GM19438 (cell line): ENCODE measurements around the gene LRPAP1.

Source experiments
- ATAC-seq: cut with Tn5 transposase; IDR thresholded peaks from one replicate; pipeline ENCODE4 v1.9.1; 2021; ENCODE audit warnings: low read depth; ENCODE audit not compliant: unreplicated experiment

LRPAP1 gene

DNA sequence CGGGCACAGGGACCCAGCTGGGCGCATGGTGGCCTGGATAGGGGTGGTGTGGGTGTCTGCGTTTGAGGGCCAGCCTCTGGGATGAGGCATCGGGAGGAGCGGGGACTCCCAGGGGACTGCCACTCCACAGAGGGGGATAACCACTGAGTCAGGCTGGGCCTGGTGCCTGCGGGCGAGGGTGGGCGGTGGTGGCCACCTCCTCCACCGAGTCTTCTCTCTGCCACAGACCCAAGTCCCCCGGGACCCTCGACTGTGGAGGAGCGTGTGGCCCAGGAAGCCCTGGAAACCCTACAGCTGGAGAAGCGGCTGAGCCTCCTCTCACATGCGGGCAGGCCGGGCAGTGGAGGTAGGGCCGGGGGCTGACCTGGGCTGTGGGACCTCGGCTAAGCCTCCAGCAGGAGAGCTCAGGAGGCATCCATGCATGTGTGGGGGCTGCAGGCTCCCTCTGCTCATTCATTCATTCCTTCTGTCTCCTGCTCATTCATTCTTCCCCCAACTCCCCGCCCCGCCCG, 42.7 kb downstream of the LRPAP1 start:
- ATAC-seq = no peak

DNA sequence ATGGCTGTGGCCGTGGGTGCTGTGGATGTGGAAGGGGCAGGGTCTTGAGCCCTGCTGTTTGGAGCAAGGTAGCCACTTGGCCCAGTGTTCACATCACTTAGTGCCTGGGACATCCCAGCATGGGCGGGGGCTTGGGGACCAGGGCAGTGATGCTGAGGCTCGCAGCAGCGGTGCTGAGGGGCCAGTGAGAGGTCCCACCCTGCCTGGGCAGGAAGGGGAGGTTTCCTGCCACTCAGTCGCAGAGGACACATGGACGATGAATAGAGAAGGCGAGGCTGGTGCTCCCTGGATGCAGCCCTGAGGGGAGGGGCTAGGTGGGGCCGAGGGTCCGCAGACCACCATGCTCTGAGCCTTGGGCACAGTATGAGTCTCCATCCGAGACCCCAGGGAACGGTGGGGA, 43.4 kb downstream of the LRPAP1 start:
- ATAC-seq = no peak

DNA sequence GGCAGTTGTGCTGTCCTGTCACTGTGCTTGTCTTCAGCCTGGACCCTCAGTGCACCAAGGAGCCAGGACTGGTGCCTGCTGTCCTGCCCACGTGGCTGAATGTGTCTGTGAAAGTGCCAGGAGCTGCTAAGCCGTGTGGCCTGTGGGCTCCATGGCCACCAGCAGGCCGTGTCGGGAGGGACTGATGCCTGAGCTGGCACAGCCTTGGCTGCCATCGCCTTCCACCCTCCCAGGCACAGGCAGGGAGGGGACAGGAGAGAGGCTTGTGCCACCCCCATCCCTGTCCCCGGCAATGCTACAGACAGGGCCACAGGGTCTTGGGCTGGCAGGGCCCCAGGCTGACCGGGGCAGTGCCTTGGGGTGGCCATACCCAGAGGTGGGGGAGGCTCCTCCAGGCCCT, 44.4 kb downstream of the LRPAP1 start:
- no peak for ATAC-seq

DNA sequence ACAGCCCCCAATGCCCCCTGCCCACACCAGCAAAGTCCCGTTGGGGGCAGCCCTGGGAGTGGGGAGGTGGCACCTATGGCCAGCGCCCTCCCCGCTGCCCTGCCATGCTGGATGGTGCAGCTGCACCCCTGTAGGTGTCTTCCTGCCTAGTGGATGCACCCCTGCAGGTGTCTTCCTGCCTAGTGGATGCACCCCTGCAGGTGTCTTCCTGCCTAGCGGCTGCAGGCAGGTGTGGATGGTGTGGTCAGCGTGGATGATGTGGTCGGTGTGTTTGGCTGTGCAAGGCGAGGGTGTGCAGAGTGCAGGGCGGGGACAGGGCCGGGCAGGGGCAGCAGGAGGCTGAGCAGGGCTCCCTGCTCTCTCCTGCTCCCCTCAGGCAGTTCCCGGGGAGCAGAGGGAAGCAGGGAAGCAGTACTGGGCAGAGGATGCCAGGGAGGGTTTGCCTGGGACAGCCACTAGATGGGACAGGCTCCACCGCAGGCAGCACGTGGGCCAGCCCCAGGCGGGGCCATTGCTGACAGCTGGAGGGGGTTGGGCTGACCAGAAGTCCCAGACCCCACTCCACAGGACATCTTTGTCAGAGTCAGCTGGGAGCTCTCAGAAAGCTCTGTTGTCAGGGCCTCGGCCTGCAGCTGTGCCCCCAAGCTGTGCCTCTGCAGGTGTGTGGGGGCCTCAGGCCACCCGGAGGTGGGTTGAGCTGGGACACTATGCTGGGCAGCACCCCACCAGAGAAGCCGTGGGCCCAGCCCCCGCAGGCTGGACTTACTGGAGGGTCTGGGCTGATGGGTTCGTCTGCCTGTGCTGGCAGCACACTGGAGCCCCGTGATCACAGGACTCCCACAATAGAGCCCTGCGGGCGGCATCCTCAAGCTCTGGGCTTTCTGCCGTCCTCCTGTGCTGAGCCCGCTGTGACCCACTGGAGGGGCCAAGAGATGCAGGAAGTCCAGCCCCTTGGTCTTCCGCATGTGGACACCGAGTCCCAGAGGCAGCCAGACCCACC, 45.4 kb downstream of the LRPAP1 start:
- ATAC-seq = no peak

DNA sequence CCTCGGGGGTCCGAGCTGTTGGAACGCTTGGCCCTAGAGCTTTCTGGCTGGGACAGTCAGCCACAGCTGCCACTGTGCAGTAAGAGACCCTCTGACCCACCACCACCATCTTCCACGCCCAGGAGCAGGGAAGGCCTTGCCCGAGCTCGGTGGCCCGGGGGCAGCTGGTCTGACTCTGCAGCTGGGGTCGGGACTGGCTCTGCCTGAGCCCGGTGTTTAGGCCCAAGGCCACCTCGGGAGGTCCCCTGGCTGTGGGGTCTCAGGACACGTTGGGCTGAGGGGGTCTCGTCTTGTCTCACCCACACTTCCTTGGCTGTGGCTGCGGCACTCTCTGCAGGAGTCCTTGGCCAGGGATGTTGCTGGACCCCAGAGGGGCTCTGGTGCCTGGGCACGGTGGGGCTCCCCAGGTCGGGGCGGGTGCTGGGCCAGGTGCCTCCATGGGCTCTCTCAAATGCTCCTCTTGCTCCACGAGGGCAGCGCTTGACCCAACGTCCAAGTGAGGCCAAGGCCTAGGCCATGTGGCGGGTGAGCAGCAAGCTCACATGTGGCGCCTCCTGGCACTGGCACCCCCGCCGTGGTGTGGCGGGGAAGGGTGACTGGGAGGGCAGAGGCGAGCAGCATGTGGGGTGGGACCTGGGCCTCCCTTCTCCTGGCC, 46.2 kb downstream of the LRPAP1 start:
- no peak for ATAC-seq

DNA sequence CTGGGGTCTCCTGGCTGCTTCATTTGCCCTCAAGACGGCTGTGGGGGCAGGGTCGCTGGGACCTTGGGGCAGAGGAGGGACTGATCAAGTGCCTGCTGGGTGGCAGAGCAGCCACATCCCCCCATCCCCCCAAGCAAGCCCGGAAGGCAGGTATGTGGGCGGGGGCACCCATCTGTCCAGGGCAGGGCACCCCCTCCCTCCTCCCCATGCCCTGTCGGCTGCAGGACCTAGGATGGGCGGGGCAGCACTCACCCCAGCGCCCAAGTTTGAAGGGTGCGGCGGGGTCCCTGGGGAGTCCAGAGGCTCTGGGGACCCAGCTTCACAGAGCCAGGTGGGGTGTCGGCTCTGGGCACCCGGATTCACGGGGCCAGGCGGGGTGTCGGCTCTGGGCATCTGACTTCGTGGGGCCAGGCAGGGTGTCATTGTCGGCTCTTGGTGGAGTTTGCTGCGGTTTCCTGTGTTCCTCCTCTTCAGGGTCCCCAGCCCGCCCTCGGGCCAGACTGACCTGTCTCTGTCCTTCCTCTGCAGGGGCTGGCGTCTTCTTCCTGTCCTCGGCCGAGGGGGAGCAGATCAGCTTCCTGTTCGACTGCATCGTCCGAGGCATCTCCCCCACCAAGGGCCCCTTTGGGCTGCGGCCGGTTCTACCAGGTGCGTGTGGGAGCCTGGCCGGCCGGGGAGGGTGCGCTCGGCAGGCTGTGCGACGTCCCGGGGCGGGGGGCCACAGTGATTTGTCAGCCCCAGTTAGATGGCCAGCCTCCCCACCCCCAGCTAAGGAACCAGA, 47.0 kb downstream of the LRPAP1 start:
- ATAC-seq = no peak

DNA sequence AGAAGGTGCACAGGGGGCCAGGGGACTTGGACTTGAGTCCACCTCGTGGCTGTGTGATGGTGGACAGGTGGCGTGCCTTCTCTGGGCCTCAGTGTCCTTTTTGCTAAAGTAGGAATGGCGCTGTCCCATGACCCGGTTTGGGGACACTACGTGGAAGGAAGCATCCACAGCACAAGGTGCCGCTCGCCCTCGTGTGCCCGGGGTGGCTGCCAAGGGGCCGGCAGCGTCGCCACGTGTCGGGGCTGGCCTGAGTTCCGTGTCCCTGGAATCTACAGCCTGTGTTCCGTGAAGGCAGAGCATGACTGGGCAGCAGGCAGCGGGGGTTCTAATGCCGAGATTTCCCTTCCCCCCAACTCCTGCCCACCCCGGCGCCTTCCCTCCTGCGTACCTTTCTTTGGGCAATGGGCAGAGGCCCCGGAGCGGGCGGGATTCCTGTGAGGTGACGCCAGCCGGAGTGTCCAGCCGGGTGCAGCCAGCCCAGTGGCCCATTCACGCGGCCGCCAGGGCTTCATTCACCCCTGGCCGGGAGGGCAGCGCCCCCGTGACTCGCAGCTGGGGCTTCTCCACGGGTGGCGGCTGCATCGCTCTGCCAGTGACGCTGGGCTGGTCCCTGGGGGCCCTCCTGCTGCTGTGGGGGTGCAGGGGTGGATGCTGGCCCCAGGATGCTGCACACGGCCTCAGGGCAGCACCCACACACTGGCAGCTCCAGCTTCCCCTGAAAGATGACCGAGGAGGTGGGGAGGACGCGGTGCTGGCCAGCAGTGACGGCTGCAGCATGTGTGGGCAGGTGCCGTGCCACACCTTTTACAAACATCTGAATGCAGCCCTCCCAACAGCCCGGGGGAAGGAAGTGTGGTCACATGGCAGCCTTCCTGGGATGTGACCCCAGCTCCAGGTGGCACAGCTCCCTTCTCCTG, 47.9 kb downstream of the LRPAP1 start:
- ATAC-seq = no peak

DNA sequence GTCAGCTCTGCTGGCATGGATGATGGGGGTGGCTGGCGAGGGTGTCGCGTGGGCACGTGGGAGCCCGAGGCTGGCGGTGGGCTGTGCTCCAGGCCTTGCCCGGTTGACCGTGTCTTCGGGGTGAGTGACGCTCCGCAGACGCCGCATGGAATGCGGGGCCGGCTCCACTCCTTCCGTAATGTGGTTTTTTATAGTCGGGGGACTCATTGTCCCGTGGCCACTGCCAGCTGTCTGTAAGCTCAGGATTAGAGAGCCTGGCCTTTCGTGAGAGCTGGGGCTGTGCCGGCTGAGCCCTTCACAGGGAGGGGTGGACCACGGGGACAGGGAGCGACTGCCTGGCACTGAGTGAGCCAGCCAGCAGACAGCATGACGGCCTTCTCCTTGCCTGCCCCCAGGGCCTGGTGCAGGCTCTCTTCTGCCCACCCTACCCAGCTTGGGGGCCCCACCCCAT, 48.7 kb downstream of the LRPAP1 start:
- no peak for ATAC-seq

DNA sequence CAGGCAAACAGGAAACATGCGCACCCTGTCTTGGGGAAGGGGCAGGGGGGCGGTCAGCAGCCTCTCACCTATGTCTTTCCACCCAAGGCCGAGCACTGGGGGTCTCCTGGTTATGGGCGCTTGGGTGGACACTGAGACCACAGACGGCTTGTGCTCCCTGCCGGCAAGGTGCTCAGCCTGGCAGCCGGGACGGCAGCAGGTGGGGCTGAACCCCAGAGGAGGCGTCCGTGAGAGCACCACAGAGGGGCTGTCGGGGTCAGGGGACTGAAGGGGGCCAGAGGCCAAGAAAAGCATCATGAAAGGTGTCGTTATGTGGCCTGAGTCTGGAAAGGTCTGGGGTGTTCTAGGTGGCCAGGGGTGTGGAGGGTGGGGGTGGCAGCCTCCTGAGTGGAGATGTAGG, 49.5 kb downstream of the LRPAP1 start:
- no peak for ATAC-seq

DNA sequence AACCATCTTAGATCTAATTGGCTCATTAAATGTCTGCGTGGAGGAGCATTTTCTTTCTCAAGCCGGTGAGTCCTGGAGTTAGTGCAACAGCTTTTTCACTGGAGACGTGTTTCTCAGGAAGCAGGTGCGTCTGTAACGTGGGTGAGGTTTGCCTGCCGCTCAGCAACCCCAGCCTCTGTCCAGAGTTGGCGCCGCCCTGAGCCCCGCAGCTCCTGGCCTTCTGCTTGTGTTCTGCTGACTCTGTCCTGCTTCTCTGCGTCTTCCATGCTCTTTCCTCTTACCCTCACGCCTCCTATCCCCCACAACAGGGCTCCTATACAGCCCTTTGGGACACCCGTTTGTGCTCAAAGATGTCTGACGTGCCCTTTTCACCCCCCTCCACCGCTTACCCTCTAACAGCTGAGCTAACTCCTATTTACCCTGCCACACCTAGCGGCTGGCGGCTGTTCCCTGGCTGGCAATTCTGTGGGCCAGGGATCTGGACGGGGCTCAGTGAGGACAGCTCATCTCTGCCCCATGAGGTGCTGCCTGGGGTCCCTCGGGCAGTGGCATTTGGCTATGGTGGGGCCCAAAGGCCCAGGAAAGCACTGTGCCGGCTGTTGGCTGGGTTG, 50.3 kb downstream of the LRPAP1 start:
- no peak for ATAC-seq

DNA sequence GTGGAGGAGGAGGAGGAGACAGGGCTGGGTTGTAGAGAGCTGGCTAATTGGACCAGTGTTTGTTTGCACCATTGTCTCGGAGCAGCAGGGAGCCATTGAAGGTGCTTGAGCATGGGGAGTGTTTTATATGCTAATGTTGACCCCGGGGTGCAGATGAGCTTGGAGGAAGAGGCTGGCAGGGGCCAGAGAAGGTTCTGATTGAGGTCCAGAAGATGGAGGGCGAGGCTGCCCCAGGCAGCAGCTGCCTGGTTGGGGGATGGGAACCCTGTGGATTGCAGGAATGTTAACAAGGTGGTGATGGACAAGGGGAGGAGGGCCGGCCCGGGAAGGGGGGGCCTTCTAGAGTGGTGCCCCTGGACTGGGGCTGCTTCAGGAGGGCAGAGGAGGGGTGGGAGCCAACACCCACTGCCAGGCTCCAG, 51.1 kb downstream of the LRPAP1 start:
- ATAC-seq = no peak

DNA sequence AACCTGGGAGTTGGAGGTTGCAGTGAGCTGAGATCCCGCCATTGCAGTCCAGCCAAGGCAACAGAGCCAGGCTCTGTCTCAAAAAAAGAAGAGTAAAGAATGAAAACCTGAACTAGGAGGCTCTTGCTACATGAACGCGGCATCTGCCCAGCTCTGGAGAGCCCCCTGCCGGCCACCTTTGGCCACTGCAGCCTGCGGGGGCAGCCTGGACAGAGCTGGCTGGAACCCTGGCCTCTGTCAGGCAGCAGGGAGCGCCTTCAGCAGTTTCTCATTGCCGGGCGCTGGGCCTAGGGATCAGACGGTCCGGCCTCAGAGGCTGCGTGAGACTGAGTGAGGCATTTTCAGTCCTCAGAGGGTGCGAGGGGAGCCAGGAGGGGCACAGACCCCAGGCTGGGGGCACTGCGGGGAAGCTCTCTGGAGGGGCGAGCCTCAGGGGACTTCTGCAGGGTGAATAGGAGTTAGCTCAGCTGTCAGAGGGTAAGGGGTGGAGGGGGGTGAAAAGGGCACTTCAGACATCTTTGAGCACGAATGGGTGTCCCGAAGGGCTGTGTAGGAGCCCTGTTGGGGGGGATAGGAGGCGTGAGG, 51.6 kb downstream of the LRPAP1 start:
- ATAC-seq = no peak

DNA sequence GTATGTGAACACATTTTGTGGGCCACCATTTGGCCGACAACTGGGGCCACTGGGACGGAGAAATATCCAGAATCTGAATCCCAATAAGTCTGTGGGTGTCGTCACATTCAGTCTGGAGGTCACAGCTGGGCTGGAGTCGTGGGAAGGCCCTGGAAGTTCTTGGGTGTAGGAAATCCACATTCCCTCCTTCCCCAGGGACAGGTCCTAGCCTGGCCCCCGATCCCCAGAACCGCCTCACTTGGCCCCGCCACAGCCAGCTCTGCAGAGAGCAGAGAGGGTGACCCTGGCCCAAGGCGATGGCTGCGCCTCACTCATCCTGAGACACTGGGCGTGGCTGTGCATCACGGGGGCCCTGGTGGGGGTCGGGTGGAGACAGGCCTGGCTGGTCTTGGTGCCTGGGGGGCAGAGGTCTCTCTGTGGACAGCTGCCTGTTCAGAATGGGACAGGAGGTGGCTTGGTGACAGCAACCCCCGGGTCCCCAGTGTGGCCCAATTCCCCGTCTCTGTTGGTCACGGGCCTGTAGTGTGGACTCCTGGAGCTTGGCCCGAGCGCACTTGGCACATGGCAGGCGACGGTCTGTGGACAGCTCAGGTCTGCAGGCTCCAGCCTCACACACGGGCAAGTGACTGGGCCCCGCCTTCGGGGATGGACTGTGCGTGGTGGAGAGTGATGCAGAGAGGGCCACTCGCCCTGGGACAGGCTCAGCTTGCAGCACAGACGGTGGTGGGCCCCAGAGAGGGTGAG, 52.7 kb downstream of the LRPAP1 start:
- ATAC-seq = no peak

DNA sequence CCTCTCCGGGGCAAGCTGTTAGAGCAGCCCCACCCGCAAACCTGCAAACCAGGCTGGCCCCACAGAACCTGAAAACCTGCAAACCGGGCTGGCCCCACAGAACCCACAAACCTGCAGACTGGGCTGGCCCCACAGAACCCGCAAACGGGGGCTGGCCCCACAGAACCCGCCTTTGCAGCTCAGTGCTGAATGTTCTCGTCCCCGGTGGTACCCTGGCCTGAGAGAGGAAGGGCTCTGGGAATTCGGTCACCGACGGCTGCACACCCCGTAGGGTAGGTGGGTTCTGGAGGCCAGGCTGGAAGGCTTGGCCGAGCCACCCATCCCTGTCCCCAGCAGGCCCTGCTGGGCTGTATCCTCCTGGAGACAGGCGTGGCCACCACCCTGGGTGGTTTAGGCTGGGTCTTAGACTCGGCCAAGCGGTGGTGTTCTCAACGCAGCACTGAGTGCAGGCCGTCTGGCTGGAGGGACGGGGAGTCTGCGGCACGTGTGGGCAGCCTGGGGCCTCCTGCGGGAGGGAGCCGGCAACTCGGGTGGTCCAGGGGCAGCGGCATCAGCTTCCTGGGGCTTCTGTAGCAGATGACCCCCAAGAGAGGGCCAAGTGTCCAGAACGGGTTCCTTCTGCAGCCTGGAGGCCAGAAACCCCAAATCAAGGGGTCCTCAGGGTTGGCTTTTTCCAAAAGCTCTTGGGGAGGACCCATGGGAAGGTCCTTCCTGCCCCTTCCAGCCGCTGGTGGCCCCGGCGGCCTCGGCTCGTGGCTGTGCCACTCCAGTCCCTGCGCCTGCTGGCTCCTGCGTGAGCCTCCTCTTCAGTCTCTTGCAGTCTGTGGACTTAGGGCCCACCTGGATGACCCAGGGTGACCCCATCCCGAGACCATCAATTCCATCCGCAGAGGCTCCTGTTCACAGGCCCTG, 53.5 kb downstream of the LRPAP1 start:
- no peak for ATAC-seq

DNA sequence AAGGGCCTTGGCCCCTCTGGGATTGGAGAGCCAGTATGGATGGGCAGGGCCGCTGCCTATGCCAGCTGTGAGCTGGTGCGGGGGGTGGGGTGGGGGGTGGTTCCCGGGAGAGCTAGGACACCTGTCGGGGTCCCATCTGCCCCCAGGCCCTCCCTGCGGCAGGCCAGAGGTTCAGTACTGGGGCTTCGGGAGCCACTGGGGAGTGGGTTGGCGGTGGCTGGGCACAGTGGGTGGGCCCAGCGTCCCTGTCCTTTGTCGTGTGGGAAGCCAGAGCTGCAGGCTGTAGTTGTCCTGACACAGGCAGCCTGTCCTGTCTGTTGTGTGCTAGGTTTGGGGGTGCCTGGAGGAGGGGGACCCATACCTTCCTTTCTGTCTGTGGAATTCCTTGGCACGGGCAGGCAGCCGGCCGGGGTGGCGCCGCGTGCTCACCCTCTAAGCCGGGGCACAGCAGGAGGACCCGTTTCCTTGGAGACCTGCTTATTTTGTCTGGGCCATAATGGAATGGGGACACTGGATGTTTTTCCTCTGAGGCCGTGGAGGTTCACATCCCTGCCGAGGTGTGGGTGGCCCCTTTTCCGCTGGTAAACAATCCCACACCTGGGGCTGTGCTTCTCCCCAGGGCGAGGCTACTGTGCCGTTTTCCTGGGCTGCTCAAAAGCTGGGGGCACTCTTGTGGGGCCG, 54.3 kb downstream of the LRPAP1 start:
- no peak for ATAC-seq

DNA sequence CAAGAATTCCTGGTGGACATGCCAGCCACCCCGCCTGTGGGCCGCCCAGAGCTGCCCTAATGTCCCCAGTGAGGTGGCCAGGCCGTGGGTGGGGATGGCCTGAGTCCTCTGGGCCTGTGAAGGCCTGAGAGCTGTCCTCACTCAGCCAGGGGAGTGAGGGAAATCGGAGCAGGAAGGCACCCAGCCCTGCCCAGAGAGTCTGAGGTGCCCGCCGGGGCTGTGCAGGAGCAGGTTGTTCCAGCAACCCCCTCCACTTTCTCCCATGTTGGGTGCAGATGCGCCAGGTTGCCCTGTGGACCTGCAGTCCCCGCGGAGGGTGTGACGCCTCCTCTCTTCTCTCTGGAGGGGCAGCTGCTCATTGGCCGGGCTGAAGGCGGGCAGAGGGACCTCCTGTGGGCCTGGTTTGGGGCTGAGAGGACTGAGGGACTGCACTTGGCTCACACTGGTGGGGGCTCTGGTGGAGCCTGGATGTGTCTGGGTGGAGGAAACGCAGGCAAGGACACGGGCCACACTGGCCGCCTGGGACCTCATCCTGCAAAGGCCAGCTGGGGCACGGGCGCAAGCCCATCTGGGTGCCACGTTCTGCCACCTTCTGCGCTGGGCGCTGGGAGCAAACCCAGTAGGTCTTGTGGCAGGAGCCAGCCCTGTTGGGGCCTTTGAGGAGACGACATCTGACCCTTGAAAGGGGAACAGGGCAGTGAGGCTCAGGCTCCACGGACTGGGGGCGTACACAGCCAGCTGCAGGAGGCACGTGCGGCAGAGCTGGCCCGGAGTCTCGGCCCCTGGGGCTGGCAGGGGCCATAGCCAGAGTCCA, 55.1 kb downstream of the LRPAP1 start:
- ATAC-seq = no peak
